ENCODE results near the gene FOSB. TPM values are rescaled to one million over a fixed set of nuclear protein-coding genes. Genes with fewer than 3 reads are reported as not detected.

Gene FOSB
- total and polyA plus RNA-seq, 2 donors (not counting 1 experiment from before 2014, with no cell fraction given): 2.8 to 24.9 TPM

DNA sequence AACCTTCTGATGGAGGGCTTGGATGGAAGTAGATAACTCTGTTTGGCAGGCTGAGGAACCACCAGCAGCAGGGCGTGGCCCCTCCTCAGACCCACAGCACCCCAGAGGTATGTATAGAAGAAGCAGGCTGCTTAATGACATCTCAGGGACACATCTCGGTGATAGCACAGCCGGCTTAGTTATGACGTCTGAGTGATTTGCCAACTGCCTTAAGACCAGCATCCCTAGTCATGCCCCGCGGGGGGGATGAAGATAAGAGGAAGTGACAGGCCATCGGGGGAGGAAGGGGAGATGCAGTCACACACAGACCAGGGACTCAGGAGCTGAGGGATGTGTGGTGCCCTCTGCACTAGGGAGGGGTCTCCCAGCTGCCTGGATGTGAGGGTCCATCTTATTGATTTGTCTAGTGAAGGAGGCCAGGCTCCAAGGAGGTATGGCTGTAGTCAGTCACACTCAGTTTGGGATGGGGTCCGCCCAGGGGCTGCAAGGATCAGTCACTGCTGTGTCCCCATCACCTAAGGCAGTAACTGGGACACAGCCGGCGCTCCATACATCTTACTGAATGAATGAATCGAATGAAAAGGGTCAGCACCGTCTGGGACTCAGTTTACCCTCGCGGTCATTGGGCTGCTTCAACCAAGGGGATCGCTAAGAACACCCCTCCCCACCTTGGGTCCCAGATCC, 24.9 kb upstream of the FOSB start:
- Histone ChIP-seq H3K27me3 (ENCODE audit: control insufficient read depth, insufficient read depth, low read length) (no peaks in the 10 kb centered on the region), H3K4me3 (replicated peaks in 1 of 4; ENCODE audit: control extremely low read depth in 1 of 4, insufficient read depth in 1 of 4, low read depth in 3 of 4, low read length in 4 of 4) (peak overlapping the region; percentile 4 to 58 (median 40)), H3K4me2 (ENCODE audit: extremely low read depth, insufficient read depth, low read length) (peak overlapping the region; percentile 44), H3K36me3 (ENCODE audit: control insufficient read depth, insufficient read depth, low read length) (no peaks in the 10 kb centered on the region), H3K79me2 (ENCODE audit: control insufficient read depth, insufficient read depth, low read length) (no peaks in the 10 kb centered on the region), H2AFZ (ENCODE audit: low read length) (no peak overlapping the region), H3K9me3 (ENCODE audit: control insufficient read depth, insufficient read depth, low read depth, low read length) (no peaks in the 10 kb centered on the region), H3K4me1 (ENCODE audit: control insufficient read depth, extremely low read depth, insufficient read depth, low read length) (peaks cover 17% of the 10 kb centered on the region), H3K9ac (ENCODE audit: insufficient read depth, low read length) (peak overlapping the region; percentile 78), H3K27ac (ENCODE audit: insufficient read depth, low read length) (peak overlapping the region; percentile 78), H4K20me1 (ENCODE audit: control insufficient read depth, extremely low read depth, insufficient read depth, low read length) (no peaks in the 10 kb centered on the region)
- TF ChIP-seq, protein P1, sequence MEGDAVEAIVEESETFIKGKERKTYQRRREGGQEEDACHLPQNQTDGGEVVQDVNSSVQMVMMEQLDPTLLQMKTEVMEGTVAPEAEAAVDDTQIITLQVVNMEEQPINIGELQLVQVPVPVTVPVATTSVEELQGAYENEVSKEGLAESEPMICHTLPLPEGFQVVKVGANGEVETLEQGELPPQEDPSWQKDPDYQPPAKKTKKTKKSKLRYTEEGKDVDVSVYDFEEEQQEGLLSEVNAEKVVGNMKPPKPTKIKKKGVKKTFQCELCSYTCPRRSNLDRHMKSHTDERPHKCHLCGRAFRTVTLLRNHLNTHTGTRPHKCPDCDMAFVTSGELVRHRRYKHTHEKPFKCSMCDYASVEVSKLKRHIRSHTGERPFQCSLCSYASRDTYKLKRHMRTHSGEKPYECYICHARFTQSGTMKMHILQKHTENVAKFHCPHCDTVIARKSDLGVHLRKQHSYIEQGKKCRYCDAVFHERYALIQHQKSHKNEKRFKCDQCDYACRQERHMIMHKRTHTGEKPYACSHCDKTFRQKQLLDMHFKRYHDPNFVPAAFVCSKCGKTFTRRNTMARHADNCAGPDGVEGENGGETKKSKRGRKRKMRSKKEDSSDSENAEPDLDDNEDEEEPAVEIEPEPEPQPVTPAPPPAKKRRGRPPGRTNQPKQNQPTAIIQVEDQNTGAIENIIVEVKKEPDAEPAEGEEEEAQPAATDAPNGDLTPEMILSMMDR (conservative IDR thresholded peaks at IDR 0.05 in 1 of 2, IDR thresholded peaks at IDR 0.05 in 1 of 2; ENCODE audit: low read depth in 1 of 2, low read length in 2 of 2): no peak
- no peak for TF ChIP-seq EZH2 (IDR thresholded peaks at IDR 0.05; ENCODE audit: low read length, missing control alignments)
- peak; percentile 36 to 41 for DNase-seq (ENCODE audit: low read depth in 2 of 2)

DNA sequence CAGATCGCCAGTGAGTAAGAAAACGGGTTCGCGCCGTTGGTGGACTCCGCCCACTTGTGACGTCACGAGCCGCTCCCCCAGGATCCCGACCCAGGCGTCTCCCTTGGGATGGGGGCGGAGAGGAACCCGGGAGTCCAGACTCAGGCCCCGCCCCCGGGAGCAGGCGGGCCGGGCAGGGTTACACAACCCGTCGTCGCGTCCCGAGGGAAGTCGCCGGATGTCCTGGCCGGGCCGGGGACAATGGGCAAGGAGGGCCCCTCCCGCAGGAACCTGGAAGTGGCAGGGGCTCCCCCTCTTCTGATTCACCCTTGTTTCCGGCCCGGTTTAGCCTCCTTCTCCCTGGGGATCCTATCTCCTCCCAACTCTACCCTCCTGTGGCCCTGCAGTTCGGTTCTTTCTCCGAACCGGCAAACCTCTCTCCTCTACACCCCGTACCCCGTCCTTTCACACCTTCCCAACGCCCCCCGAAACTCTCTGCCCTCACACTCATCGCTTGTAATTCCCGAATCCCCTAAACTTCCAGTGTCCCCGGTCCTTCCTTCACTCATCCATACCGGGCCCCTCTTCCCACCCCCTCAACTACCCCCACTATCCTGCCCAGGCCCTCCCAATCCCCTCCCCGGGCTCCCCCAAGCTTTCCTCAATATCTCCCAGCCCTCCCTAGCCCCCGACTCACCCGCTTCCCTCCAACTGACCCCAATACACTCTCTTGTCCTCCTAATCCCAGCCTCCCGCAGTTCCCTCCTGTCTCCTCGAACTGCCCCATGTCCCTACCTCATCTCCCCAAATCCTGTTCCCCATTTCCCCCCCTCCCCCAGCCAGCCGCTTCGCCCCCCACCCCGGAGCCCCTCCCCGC, 24.1 kb upstream of the FOSB start:
- H2AFZ ChIP-seq (ENCODE audit: low read length): no peak overlapping the region
- no peaks in the 10 kb centered on the region for H3K9me3 ChIP-seq (ENCODE audit: control insufficient read depth, insufficient read depth, low read depth, low read length)
- peak overlapping the region; percentile 78 for H3K27ac ChIP-seq (ENCODE audit: insufficient read depth, low read length)

More for the DNA sequence above, 24.1 kb upstream of the FOSB start:
- Histone ChIP-seq H3K36me3 (ENCODE audit: control insufficient read depth, insufficient read depth, low read length) (no peaks in the 10 kb centered on the region), H3K9ac (ENCODE audit: insufficient read depth, low read length) (peak overlapping the region; percentile 78), H3K79me2 (ENCODE audit: control insufficient read depth, insufficient read depth, low read length) (no peaks in the 10 kb centered on the region), H3K27me3 (ENCODE audit: control insufficient read depth, insufficient read depth, low read length) (no peaks in the 10 kb centered on the region), H3K4me3 (replicated peaks in 1 of 4; ENCODE audit: control extremely low read depth in 1 of 4, insufficient read depth in 1 of 4, low read depth in 3 of 4, low read length in 4 of 4) (peak overlapping the region; percentile 4 to 58 (median 51)), H4K20me1 (ENCODE audit: control insufficient read depth, extremely low read depth, insufficient read depth, low read length) (no peaks in the 10 kb centered on the region), H3K4me2 (ENCODE audit: extremely low read depth, insufficient read depth, low read length) (peak overlapping the region; percentile 93), H3K4me1 (ENCODE audit: control insufficient read depth, extremely low read depth, insufficient read depth, low read length) (peaks cover 17% of the 10 kb centered on the region)
- DNase-seq (ENCODE audit: low read depth in 2 of 2): peak; percentile 78 to 84
- TF ChIP-seq, protein P1 (conservative IDR thresholded peaks at IDR 0.05 in 1 of 2, IDR thresholded peaks at IDR 0.05 in 1 of 2; ENCODE audit: low read depth in 1 of 2, low read length in 2 of 2): no peak
- TF ChIP-seq EZH2 (IDR thresholded peaks at IDR 0.05; ENCODE audit: low read length, missing control alignments): no peak

Measured in fibroblast of lung (primary cell).